Measurements from ENCODE around the gene TBCCD1.

- TF ChIP-seq POLR2A (IDR thresholded peaks at IDR 0.05) (no peak), CTCF (IDR thresholded peaks at IDR 0.05) (no peak), POLR2AphosphoS5 (IDR thresholded peaks at IDR 0.05; ENCODE audit: insufficient read depth in 1 of 2, low read depth in 1 of 2) (no peak)
Observed at GRCh38 chr3:186506191-186506739, 60.9 kb downstream of the TBCCD1 start.
